Activated B cell treated with CpG ODN at 0.5 μM for 24 hours (primary cell): ENCODE results near the gene TROAP. TPM values are rescaled to one million over a fixed set of nuclear protein-coding genes. Genes with fewer than 3 reads are reported as not detected.

Experiments
- ATAC-seq: fragments of 200-7000 bp; cut with Tn5 transposase; one replicate; pipeline ENCODE4 v1.10.0; 2021; ENCODE audit warnings: low read depth, mild to moderate bottlenecking, moderate library complexity
- CTCF ChIA-PET: fragments of 350-600 bp; sonication (Branson Sonifier 250); formaldehyde crosslinking; loops from one replicate; lab custom pipeline; 2021; ENCODE audit warnings: antibody characterized with exemption; lab: Charles Lee
- POLR2A ChIA-PET: fragments of 350-600 bp; sonication (Branson Sonifier 250); formaldehyde crosslinking; loops from one replicate; lab custom pipeline; 2021; ENCODE audit warnings: antibody characterized with exemption; lab: Charles Lee
- DNase-seq: peaks from one replicate; pipeline ENCODE4 v3.0.0; 2022
- H3K27ac Mint-ChIP-seq: one replicate; pipeline ENCODE4 v1.8.0; 2020; ENCODE audit warnings: mixed read lengths
- H3K27me3 Mint-ChIP-seq: one replicate; pipeline ENCODE4 v1.8.0; 2021; ENCODE audit warnings: mixed read lengths
- H3K36me3 Mint-ChIP-seq: one replicate; pipeline ENCODE4 v1.8.0; 2021; ENCODE audit warnings: low read depth, mixed read lengths
- H3K4me1 Mint-ChIP-seq: one replicate; pipeline ENCODE4 v1.8.0; 2021; ENCODE audit warnings: mixed read lengths
- H3K4me3 Mint-ChIP-seq: one replicate; pipeline ENCODE4 v1.8.0; 2020; ENCODE audit warnings: mild to moderate bottlenecking, mixed read lengths
- H3K9me3 Mint-ChIP-seq: one replicate; pipeline ENCODE4 v1.8.0; 2020; ENCODE audit warnings: mixed read lengths
- CTCF ChIP-seq: fragments of 200-600 bp; IDR thresholded peaks from one replicate; pipeline ENCODE4 v1.8.0; 2022; ENCODE audit warnings: antibody characterized with exemption, mild to moderate bottlenecking
- intact Hi-C: fragments of 100-400 bp; cut with micrococcal nuclease; formaldehyde crosslinking; loops from one replicate; pipeline ENCODE4 v1.15.1; 2024
- total RNA-seq: library from RNA; stranded (reverse); gene quantifications from 2 replicates; pipeline ENCODE4 v1.2.3, GENCODE V29; 2022

The TROAP gene
- 2.0 and 3.1 TPM in 2 replicates for total RNA-seq

GRCh38 chr12:49322708-49323523 is at the start of gene TROAP:
TROAP (plus strand) TSS chr12:49323255; CDS start chr12:49323609, 354 bp downstream.
- TF ChIP-seq CTCF = no peak
- peak; percentile 85 for DNase-seq
- Mint-ChIP-seq H3K4me3 (peak within 1 kb of the TSS; percentile 94), H3K27me3 (no peaks in the 10 kb centered on the region), H3K9me3 (no peaks in the 10 kb centered on the region), H3K27ac (peak within 1 kb of the TSS; percentile 73), H3K4me1 (peaks cover 18% of the 10 kb centered on the region), H3K36me3 (no peaks in the 10 kb centered on the region)
- ChIA-PET CTCF (interaction anchor here (0.8 to 3.3 kb wide), 5 partner anchors 9 to 62 kb away, joined by 3 to 12 read pairs (median 8); partner anchors contain the start of gene DNAJC22), POLR2A (interaction anchor here (0.6 to 2.0 kb wide), 16 partner anchors 10 to 852 kb away, joined by 3 to 14 read pairs (median 4); partner anchors contain the start of genes PRPH, SPATS2, TMBIM6 and TUBA1B)
- peak; percentile 99 for ATAC-seq
- intact Hi-C loops = loop anchor here (1.0 kb wide), 4 partner anchors 14 to 299 kb away; partner anchors contain the start of genes C1QL4, SPATS2 and TUBA1C

DNA sequence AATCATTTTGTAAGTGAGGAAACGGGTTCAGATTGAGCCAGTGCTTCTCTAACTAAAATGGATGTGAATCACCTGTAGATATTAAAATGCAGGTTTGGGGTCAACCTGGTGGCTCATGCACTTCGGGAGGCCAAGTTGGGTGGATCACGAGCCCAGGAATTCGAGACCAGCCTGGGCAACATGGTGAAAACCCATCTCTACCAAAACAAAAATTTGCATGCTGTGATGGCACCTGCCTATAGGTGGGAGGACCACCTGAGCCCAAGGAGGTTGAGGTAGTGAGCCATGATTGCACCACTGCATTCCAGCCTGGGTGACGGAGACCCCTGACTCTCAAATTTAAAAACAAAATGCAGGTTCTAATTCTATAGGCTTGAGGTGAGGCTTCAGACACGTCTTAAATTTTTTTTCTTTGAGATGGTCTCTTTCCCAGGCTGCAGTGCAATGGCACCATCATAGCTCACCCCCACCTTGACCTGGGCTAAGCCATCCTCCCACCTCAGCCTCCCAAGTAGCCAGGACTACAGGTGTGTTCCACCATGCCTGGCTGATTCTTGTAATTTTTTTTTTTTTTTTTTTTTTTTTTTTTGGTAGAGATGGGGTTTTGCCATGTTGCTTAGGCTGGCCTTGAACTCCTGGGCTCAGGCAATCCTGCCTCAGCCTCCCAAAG is 49.2 kb upstream of the TROAP start:
- Mint-ChIP-seq H3K4me3 (no peak overlapping the region), H3K4me1 (no peaks in the 10 kb centered on the region), H3K27ac (no peak overlapping the region), H3K9me3 (no peaks in the 10 kb centered on the region), H3K36me3 (peaks cover 47% of the 10 kb centered on the region), H3K27me3 (no peaks in the 10 kb centered on the region)
- intact Hi-C loops = no loop called here
- no peak for TF ChIP-seq CTCF
- CTCF ChIA-PET = interaction anchor here (0.9 to 1.4 kb wide), 2 partner anchors 21 to 85 kb away, joined by 3 read pairs; partner anchors contain the start of gene PRPH
- POLR2A ChIA-PET = interaction anchor here (0.5 kb wide), 1 partner anchor 351 kb away, joined by 3 read pairs; no protein-coding TSS in a partner anchor
- no peak for DNase-seq
- ATAC-seq = no peak

GRCh38 chr12:49274396-49275069 is 48.5 kb upstream of the TROAP start:
- ChIA-PET POLR2A (interaction anchor here (0.5 kb wide), 1 partner anchor 350 kb away, joined by 3 read pairs; no protein-coding TSS in a partner anchor), CTCF (no interaction called here)
- no peaks in the 10 kb centered on the region for H3K27me3 Mint-ChIP-seq
- TF ChIP-seq CTCF = no peak
- intact Hi-C loops = no loop called here
- ATAC-seq = no peak
- no peak overlapping the region for H3K27ac Mint-ChIP-seq
- H3K9me3 Mint-ChIP-seq = no peaks in the 10 kb centered on the region
- H3K4me1 Mint-ChIP-seq = no peaks in the 10 kb centered on the region
- H3K36me3 Mint-ChIP-seq = peaks cover 40% of the 10 kb centered on the region
- no peak overlapping the region for H3K4me3 Mint-ChIP-seq
- no peak for DNase-seq

DNA sequence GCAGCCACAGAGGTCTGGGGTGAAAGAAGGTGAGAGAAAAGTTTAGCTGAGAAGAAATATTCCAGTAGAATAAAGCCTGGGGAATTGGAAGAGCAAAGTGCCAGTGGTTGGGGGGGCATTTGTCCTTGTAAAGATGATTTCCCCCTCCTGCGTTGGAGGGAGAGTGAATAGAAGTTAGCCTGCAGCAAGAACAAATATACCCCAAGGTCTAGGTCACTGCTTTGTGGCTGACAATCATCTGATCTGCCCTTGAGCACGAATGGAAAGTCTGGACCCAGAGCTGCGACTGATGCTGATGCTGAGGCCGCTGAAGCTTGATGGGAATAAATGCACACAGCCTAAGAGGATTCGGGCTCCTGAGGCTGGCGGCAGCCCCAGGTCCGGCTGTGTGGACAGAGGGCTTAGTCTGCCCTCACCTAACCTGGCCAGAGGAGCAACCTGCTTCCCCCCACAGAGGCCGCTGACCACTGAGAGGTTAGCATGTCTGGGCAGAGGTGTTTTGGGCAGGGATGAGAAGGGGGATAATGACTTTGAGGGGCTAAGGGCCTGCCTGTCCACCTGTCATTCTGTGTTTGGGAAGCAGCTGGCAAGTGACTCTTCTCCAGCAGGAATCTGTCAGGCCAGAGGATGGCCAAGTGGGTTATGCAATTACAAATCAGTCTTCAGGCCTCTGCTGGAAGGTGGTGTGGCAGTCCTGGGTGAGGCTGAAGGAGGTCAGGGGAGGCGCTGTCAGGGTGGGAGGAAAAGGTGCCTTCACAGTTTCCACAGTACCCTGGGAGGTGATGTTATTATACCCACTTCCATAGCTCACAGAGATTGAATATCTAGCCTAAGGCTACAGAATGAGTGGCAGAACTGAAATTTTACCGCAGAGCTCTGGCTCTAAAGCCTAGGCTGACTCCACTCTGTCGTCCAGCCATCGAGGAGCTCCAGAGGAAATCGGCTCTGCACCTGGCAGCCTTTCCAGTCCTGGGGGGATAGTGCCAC is 46.5 kb upstream of the TROAP start:
- no peaks in the 10 kb centered on the region for H3K4me1 Mint-ChIP-seq
- POLR2A ChIA-PET = interaction anchor here (1.4 kb wide), 1 partner anchor 11 kb away, joined by 6 read pairs; no protein-coding TSS in a partner anchor
- H3K27ac Mint-ChIP-seq = no peak overlapping the region
- intact Hi-C loops = no loop called here
- ATAC-seq (no peak), DNase-seq (no peak)
- H3K9me3 Mint-ChIP-seq = no peaks in the 10 kb centered on the region
- no peak for TF ChIP-seq CTCF
- peaks cover 2% of the 10 kb centered on the region for H3K27me3 Mint-ChIP-seq
- H3K4me3 Mint-ChIP-seq = no peak overlapping the region
- CTCF ChIA-PET = no interaction called here
- peaks cover 21% of the 10 kb centered on the region for H3K36me3 Mint-ChIP-seq
